Neural progenitor cell (in vitro differentiated cells): Measurements from ENCODE around the gene CDK11A. TPM values are rescaled to one million over a fixed set of nuclear protein-coding genes. Genes with fewer than 3 reads are reported as not detected.

ENCODE experiments used
- DNase-seq: peaks from one replicate; pipeline ENCODE4 v3.0.0-alpha.2; 2016; ENCODE audit warnings: low spot score
- H2AFZ ChIP-seq: fragments of 200-600 bp; sonication (generic); replicated peaks from 2 replicates; pipeline ENCODE4 v1.6.1; 2016; ENCODE audit warnings: antibody characterized with exemption
- H3F3A ChIP-seq: fragments of 200-600 bp; sonication (generic); 2 replicates; pipeline ENCODE4 v1.6.1; 2016; ENCODE audit warnings: antibody characterized with exemption, low read depth
- H3K27ac ChIP-seq: fragments of 200-600 bp; sonication (generic); 2 replicates; pipeline ENCODE4 v1.5.1; 2016; ENCODE audit warnings: mild to moderate bottlenecking
- H3K27me3 ChIP-seq: fragments of 200-600 bp; sonication (generic); 2 replicates; pipeline ENCODE4 v1.6.1; 2016; ENCODE audit warnings: mild to moderate bottlenecking, moderate library complexity
- H3K36me3 ChIP-seq: fragments of 200-600 bp; sonication (generic); 2 replicates; pipeline ENCODE4 v1.5.1; 2016
- H3K4me1 ChIP-seq: fragments of 200-600 bp; sonication (generic); 2 replicates; pipeline ENCODE4 v1.6.1; 2016; ENCODE audit warnings: mixed run types
- H3K4me2 ChIP-seq: fragments of 200-600 bp; sonication (generic); 2 replicates; pipeline ENCODE4 v1.6.1; 2016
- H3K4me3 ChIP-seq: fragments of 200-600 bp; sonication (generic); 2 replicates; pipeline ENCODE4 v1.5.1; 2016
- H3K79me2 ChIP-seq: fragments of 200-600 bp; sonication (generic); 2 replicates; pipeline ENCODE4 v1.6.1; 2016; ENCODE audit warnings: low read depth
- H3K9ac ChIP-seq: fragments of 200-600 bp; sonication (generic); 2 replicates; pipeline ENCODE4 v1.6.1; 2016
- H3K9me3 ChIP-seq: fragments of 200-600 bp; sonication (generic); 2 replicates; pipeline ENCODE4 v1.5.1; 2016; ENCODE audit warnings: low read depth
- H4K20me1 ChIP-seq: fragments of 200-600 bp; sonication (generic); 2 replicates; pipeline ENCODE4 v1.6.1; 2016; ENCODE audit warnings: low read depth
- H3K27ac Mint-ChIP-seq: 3 replicates; pipeline ENCODE4 v1.8.0; 2021; ENCODE audit warnings: mixed read lengths
- H3K27me3 Mint-ChIP-seq: 2 replicates; pipeline ENCODE4 v1.8.0; 2022; ENCODE audit warnings: low read depth, mild to moderate bottlenecking, inconsistent platforms, moderate library complexity, mixed read lengths; ENCODE audit not compliant: insufficient read depth
- H3K36me3 Mint-ChIP-seq: 3 replicates; pipeline ENCODE4 v1.8.0; 2021; ENCODE audit warnings: mixed read lengths
- H3K4me1 Mint-ChIP-seq: 3 replicates; pipeline ENCODE4 v1.8.0; 2021; ENCODE audit warnings: mixed read lengths
- H3K4me3 Mint-ChIP-seq: 3 replicates; pipeline ENCODE4 v1.8.0; 2021; ENCODE audit warnings: mild to moderate bottlenecking, moderate library complexity, mixed read lengths
- H3K9me3 Mint-ChIP-seq: 3 replicates; pipeline ENCODE4 v1.8.0; 2020; ENCODE audit warnings: mixed read lengths
- CTCF ChIP-seq: fragments of 200-600 bp; sonication (generic); IDR thresholded peaks from 2 replicates; pipeline ENCODE4 v1.5.1; 2017; ENCODE audit warnings: antibody characterized with exemption, mild to moderate bottlenecking
- EZH2 ChIP-seq: fragments of 200-600 bp; sonication (generic); IDR thresholded peaks from 2 replicates; pipeline ENCODE4 v1.6.1; 2017; ENCODE audit warnings: antibody characterized with exemption, mild to moderate bottlenecking, moderate library complexity
- EZH2phosphoT487 ChIP-seq: fragments of 200-600 bp; sonication (generic); IDR thresholded peaks from 2 replicates; pipeline ENCODE4 v1.6.1; 2017; ENCODE audit warnings: antibody characterized with exemption
- total RNA-seq: library from RNA; depleted of rRNA; stranded (reverse); fragments of >200 nt; gene quantifications from 2 replicates; pipeline ENCODE4 v1.2.3, GENCODE V29; 2015; ENCODE audit warnings: low replicate concordance

Gene CDK11A
- total RNA-seq, 1 donor from 2014 or later: 6.6 TPM

- H3K79me2 ChIP-seq: no peaks in the 10 kb centered on the region
- H3K4me1 ChIP-seq: no peaks in the 10 kb centered on the region
- Mint-ChIP-seq H3K27me3 (no peaks in the 10 kb centered on the region), H3K27ac (no peak overlapping the region), H3K9me3 (no peaks in the 10 kb centered on the region), H3K36me3 (peaks cover 4% of the 10 kb centered on the region), H3K4me1 (no peaks in the 10 kb centered on the region), H3K4me3 (no peak overlapping the region)
- no peak for DNase-seq
- no peak overlapping the region for H2AFZ ChIP-seq
- no peak overlapping the region for H3K27ac ChIP-seq
- H3K9me3 ChIP-seq: no peaks in the 10 kb centered on the region
- H4K20me1 ChIP-seq: peaks cover under 1% of the 10 kb centered on the region
- no peaks in the 10 kb centered on the region for H3K36me3 ChIP-seq
- no peak overlapping the region for H3K9ac ChIP-seq
- H3K4me3 ChIP-seq: no peak overlapping the region
- no peaks in the 10 kb centered on the region for H3K27me3 ChIP-seq
- H3F3A ChIP-seq: no peaks in the 10 kb centered on the region
- no peak for TF ChIP-seq CTCF
- no peak for TF ChIP-seq EZH2
- no peak for TF ChIP-seq EZH2phosphoT487
- H3K4me2 ChIP-seq: no peak overlapping the region
Measured at GRCh38 chr1:1672181-1672965, 51.8 kb downstream of the CDK11A start.

GRCh38 chr1:1671365-1672119 is 52.6 kb downstream of the CDK11A start:
- Histone ChIP-seq H3K4me1 (no peaks in the 10 kb centered on the region), H3K4me3 (no peak overlapping the region), H3K9me3 (no peaks in the 10 kb centered on the region), H3K79me2 (no peaks in the 10 kb centered on the region), H3K27me3 (no peaks in the 10 kb centered on the region), H3K4me2 (no peak overlapping the region), H4K20me1 (no peaks in the 10 kb centered on the region), H3K9ac (no peak overlapping the region), H3F3A (peaks cover under 1% of the 10 kb centered on the region), H3K27ac (no peak overlapping the region), H2AFZ (no peak overlapping the region), H3K36me3 (no peaks in the 10 kb centered on the region)
- TF ChIP-seq CTCF (no peak), EZH2 (no peak), EZH2phosphoT487 (no peak)
- Mint-ChIP-seq H3K36me3 (peaks cover 4% of the 10 kb centered on the region), H3K4me1 (no peaks in the 10 kb centered on the region), H3K27me3 (no peaks in the 10 kb centered on the region), H3K9me3 (no peaks in the 10 kb centered on the region), H3K27ac (no peak overlapping the region), H3K4me3 (no peak overlapping the region)
- no peak for DNase-seq

GRCh38 chr1:1670866-1671265 is 53.3 kb downstream of the CDK11A start:
- no peaks in the 10 kb centered on the region for H3K36me3 ChIP-seq
- H3K4me3 Mint-ChIP-seq: no peak overlapping the region
- DNase-seq: no peak

More at GRCh38 chr1:1670866-1671265, 53.3 kb downstream of the CDK11A start:
- no peaks in the 10 kb centered on the region for H3K9me3 ChIP-seq
- Mint-ChIP-seq H3K27me3 (no peaks in the 10 kb centered on the region), H3K27ac (no peak overlapping the region), H3K9me3 (no peaks in the 10 kb centered on the region), H3K36me3 (peaks cover 4% of the 10 kb centered on the region), H3K4me1 (no peaks in the 10 kb centered on the region)
- no peaks in the 10 kb centered on the region for H4K20me1 ChIP-seq
- no peaks in the 10 kb centered on the region for H3K4me1 ChIP-seq
- no peaks in the 10 kb centered on the region for H3K79me2 ChIP-seq
- no peak overlapping the region for H3K9ac ChIP-seq
- H3K27ac ChIP-seq: no peak overlapping the region
- TF ChIP-seq CTCF: no peak
- TF ChIP-seq EZH2phosphoT487: no peak
- no peak for TF ChIP-seq EZH2
- H3K4me2 ChIP-seq: no peak overlapping the region
- no peak overlapping the region for H3K4me3 ChIP-seq
- H3K27me3 ChIP-seq: no peaks in the 10 kb centered on the region
- H3F3A ChIP-seq: peaks cover 5% of the 10 kb centered on the region
- H2AFZ ChIP-seq: no peak overlapping the region
